Common myeloid progenitor, CD34-positive (primary cell): ENCODE data around the gene SLAMF7.

Source experiments
- CTCF ChIA-PET: fragments of 350-600 bp; sonication (Branson Sonifier 250); formaldehyde crosslinking; loops from one replicate; lab custom pipeline; 2021; ENCODE audit warnings: antibody characterized with exemption; lab: Charles Lee
- POLR2A ChIA-PET: fragments of 350-600 bp; sonication (Branson Sonifier 250); formaldehyde crosslinking; loops from one replicate; lab custom pipeline; 2021; ENCODE audit warnings: antibody characterized with exemption; lab: Charles Lee
- DNase-seq, 3 donors: peaks; one replicate each; pipeline versions ENCODE4 v3.0.0 to v3.0.0-alpha.2; 2013
- H3K27ac ChIP-seq, 2 experiments: 1 replicate in 1 of 2; 2 replicates in 1 of 2; pipeline ENCODE4 v1.7.0; 2013; ENCODE audit warnings: inconsistent platforms in 2 of 2, low read length in 2 of 2, mild to moderate bottlenecking in 2 of 2, low read depth in 1 of 2, moderate library complexity in 1 of 2; ENCODE audit not compliant: severe bottlenecking in 2 of 2, insufficient read depth in 1 of 2, poor library complexity in 1 of 2
- H3K27me3 ChIP-seq, 5 experiments: replicated peaks in 2 of 5; 1 replicate in 3 of 5; 2 replicates in 2 of 5; pipeline versions ENCODE4 v1.6.1 to v1.7.0; 2013; ENCODE audit warnings: low read length in 4 of 5, mild to moderate bottlenecking in 2 of 5, moderate library complexity in 2 of 5, inconsistent platforms in 1 of 5; ENCODE audit not compliant: insufficient read depth in 5 of 5, control insufficient read depth in 4 of 5
- H3K36me3 ChIP-seq, 4 experiments: 1 replicate in 2 of 4; 2 replicates in 2 of 4; pipeline versions ENCODE4 v1.6.1 to v1.7.0; 2013; ENCODE audit warnings: low read length in 3 of 4, control low read depth in 1 of 4, mild to moderate bottlenecking in 1 of 4; ENCODE audit not compliant: control insufficient read depth in 4 of 4, insufficient read depth in 4 of 4
- H3K4me1 ChIP-seq, 4 experiments: 1 replicate in 3 of 4; 2 replicates in 1 of 4; pipeline versions ENCODE4 v1.6.1 to v1.7.1; 2013; ENCODE audit warnings: low read length in 3 of 4, mild to moderate bottlenecking in 3 of 4, control low read depth in 1 of 4, inconsistent platforms in 1 of 4, moderate library complexity in 1 of 4; ENCODE audit not compliant: control insufficient read depth in 4 of 4, insufficient read depth in 4 of 4; ENCODE audit errors: control extremely low read depth in 1 of 4
- H3K4me3 ChIP-seq, 7 experiments: 1 replicate in 4 of 7; 2 replicates in 3 of 7; pipeline versions ENCODE4 v1.5.1 to v1.7.0; 2013; ENCODE audit warnings: mild to moderate bottlenecking in 7 of 7, low read length in 6 of 7, moderate library complexity in 6 of 7, inconsistent platforms in 2 of 7, low read depth in 2 of 7, control low read depth in 1 of 7; ENCODE audit not compliant: insufficient read depth in 4 of 7, control insufficient read depth in 1 of 7; ENCODE audit errors: extremely low read depth in 1 of 7
- H3K9me3 ChIP-seq, 5 experiments: 1 replicate in 4 of 5; 2 replicates in 1 of 5; pipeline versions ENCODE4 v1.6.1 to v1.7.1; 2013; ENCODE audit warnings: low read length in 4 of 5, mild to moderate bottlenecking in 2 of 5, inconsistent platforms in 1 of 5, low read depth in 1 of 5, moderate library complexity in 1 of 5; ENCODE audit not compliant: control insufficient read depth in 4 of 5, insufficient read depth in 2 of 5; ENCODE audit errors: control extremely low read depth in 1 of 5
- WGBS: methylation state at CpG from one replicate; pipeline ENCODE4 v1.1.5; 2013; ENCODE audit not compliant: insufficient coverage; 5-methylcytosine and 5-hydroxymethylcytosine counted together

Gene SLAMF7

GRCh38 chr1:160797271-160797709 is 58.2 kb downstream of the SLAMF7 start:
- no peak overlapping the region for H3K4me3 ChIP-seq
- H3K4me1 ChIP-seq, result peaks cover 9 to 22% (median 10%) of the 10 kb centered on the region in 4 experiments
- peaks cover 0 to 19% (median 9%) of the 10 kb centered on the region in 5 experiments for H3K27me3 ChIP-seq
- CTCF ChIA-PET, result interaction anchor here (1.7 to 2.8 kb wide), 2 partner anchors 17 to 21 kb away, joined by 5 to 9 read pairs; no protein-coding TSS in a partner anchor
- H3K9me3 ChIP-seq, result no peaks in the 10 kb centered on the region
- 100% methylated on average over 1 of the region's 3 CpGs for WGBS
- H3K27ac ChIP-seq, result no peak overlapping the region
- no peak for DNase-seq
- POLR2A ChIA-PET, result no interaction called here
- no peaks in the 10 kb centered on the region for H3K36me3 ChIP-seq

- peaks cover 0 to 19% (median 9%) of the 10 kb centered on the region in 5 experiments for H3K27me3 ChIP-seq
- H3K4me1 ChIP-seq, result peaks cover 9 to 22% (median 10%) of the 10 kb centered on the region in 4 experiments
- WGBS, result 35% methylated on average over 2 of the region's 4 CpGs
- H3K4me3 ChIP-seq, result no peak overlapping the region
- no peaks in the 10 kb centered on the region for H3K36me3 ChIP-seq
- no peaks in the 10 kb centered on the region for H3K9me3 ChIP-seq
- no peak overlapping the region for H3K27ac ChIP-seq
- ChIA-PET CTCF (interaction anchor here (0.7 to 2.8 kb wide), 7 partner anchors 9 to 74 kb away, joined by 3 to 9 read pairs (median 3); no protein-coding TSS in a partner anchor), POLR2A (interaction anchor here (0.5 to 0.6 kb wide), 2 partner anchors 42 to 347 kb away, joined by 3 to 6 read pairs; no protein-coding TSS in a partner anchor)
- peak in 2 of 3 donors; percentile 24 to 30 for DNase-seq
Measured at GRCh38 chr1:160797861-160798273, 58.8 kb downstream of the SLAMF7 start.

GRCh38 chr1:160798439-160798838 is 59.4 kb downstream of the SLAMF7 start:
- H3K9me3 ChIP-seq, result no peaks in the 10 kb centered on the region
- H3K4me1 ChIP-seq, result peaks cover 9 to 22% (median 10%) of the 10 kb centered on the region in 4 experiments
- H3K36me3 ChIP-seq, result no peaks in the 10 kb centered on the region
- peaks cover 0 to 19% (median 9%) of the 10 kb centered on the region in 5 experiments for H3K27me3 ChIP-seq
- POLR2A ChIA-PET, result interaction anchor here (0.6 kb wide), 1 partner anchor 43 kb away, joined by 6 read pairs; no protein-coding TSS in a partner anchor
- no peak for DNase-seq
- H3K27ac ChIP-seq, result no peak overlapping the region
- no peak overlapping the region for H3K4me3 ChIP-seq
- WGBS, result 93% methylated on average over 2 of the region's 2 CpGs
- CTCF ChIA-PET, result interaction anchor here (0.7 to 2.8 kb wide), 7 partner anchors 8 to 75 kb away, joined by 3 to 9 read pairs (median 3); no protein-coding TSS in a partner anchor

- peaks cover 0 to 2% (median 0%) of the 10 kb centered on the region in 5 experiments for H3K9me3 ChIP-seq
- peaks cover 9 to 22% (median 10%) of the 10 kb centered on the region in 4 experiments for H3K4me1 ChIP-seq
- peaks cover 0 to 21% (median 9%) of the 10 kb centered on the region in 5 experiments for H3K27me3 ChIP-seq
- no peak overlapping the region for H3K27ac ChIP-seq
- 100% methylated on average over 4 of the region's 5 CpGs for WGBS
- ChIA-PET POLR2A (no interaction called here), CTCF (interaction anchor here (0.6 to 2.8 kb wide), 5 partner anchors 8 to 156 kb away, joined by 3 to 9 read pairs (median 4); no protein-coding TSS in a partner anchor)
- no peak for DNase-seq
- H3K36me3 ChIP-seq, result no peaks in the 10 kb centered on the region
- no peak overlapping the region for H3K4me3 ChIP-seq
Measured at GRCh38 chr1:160799641-160800040, 60.6 kb downstream of the SLAMF7 start.

- Histone ChIP-seq H3K27me3 (peaks cover 0 to 21% (median 9%) of the 10 kb centered on the region in 5 experiments), H3K9me3 (peaks cover 0 to 2% (median 0%) of the 10 kb centered on the region in 5 experiments), H3K4me3 (no peak overlapping the region), H3K27ac (no peak overlapping the region), H3K36me3 (no peaks in the 10 kb centered on the region), H3K4me1 (peaks cover 9 to 22% (median 10%) of the 10 kb centered on the region in 4 experiments)
- ChIA-PET CTCF (interaction anchor here (0.6 to 2.3 kb wide), 4 partner anchors 8 to 155 kb away, joined by 3 to 5 read pairs (median 4); no protein-coding TSS in a partner anchor), POLR2A (no interaction called here)
- WGBS, result no CpG with 5 or more reads among the region's 1 CpG
- no peak for DNase-seq
Measured at GRCh38 chr1:160800142-160800541, 61.1 kb downstream of the SLAMF7 start.

- no CpG with 5 or more reads among the region's 4 CpGs for WGBS
- Histone ChIP-seq H3K27ac (no peak overlapping the region), H3K4me1 (peaks cover 9 to 22% (median 10%) of the 10 kb centered on the region in 4 experiments), H3K36me3 (no peaks in the 10 kb centered on the region), H3K4me3 (no peak overlapping the region), H3K27me3 (peaks cover 0 to 21% (median 9%) of the 10 kb centered on the region in 5 experiments), H3K9me3 (peaks cover 0 to 6% (median 2%) of the 10 kb centered on the region in 5 experiments)
- peak in 2 of 3 donors; percentile 65 to 71 for DNase-seq
- POLR2A ChIA-PET, result no interaction called here
- CTCF ChIA-PET, result no interaction called here
Measured at GRCh38 chr1:160800645-160801408, 61.8 kb downstream of the SLAMF7 start.
